ENCODE data around the gene TSEN54. TPM values are rescaled to one million over a fixed set of nuclear protein-coding genes. Genes with fewer than 3 reads are reported as not detected.

Gene TSEN54
- total and polyA plus RNA-seq, 2 donors from 2014 or later, result 25.8 to 33.8 TPM

DNA sequence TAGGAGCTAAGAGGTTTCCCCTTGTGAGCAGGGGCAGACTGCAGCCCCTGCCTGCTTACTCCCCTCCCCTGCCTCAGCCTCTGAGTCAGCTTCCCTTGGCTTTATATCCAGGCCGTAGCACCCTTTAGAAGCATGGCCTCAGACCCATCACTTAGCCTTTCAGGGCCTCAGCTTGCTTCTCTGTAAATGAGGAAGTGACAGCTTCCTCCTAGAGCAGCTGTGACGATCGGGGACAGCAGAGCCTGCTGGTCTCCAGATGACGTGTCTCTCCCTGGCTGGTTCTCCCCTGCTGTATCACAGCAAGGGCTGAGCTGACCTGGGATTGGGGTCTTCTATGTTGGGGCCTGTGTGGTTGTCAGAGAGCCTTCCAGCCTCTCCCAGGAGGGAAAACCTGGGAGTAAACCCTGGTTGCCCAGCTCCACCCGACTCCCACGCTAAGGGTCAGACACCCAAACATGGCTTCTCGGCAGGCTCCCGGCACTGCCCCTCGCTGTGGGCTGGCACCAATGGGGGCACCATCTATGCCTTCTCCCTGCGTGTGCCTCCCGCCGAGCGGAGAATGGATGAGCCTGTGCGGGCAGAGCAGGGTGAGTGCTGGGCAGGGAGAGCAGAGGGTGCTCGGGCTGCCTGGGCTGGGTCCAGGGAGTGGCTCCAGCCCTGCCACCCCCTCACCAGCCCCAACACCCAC lies 55.0 kb downstream of the TSEN54 start:
- TF ChIP-seq, protein P1, sequence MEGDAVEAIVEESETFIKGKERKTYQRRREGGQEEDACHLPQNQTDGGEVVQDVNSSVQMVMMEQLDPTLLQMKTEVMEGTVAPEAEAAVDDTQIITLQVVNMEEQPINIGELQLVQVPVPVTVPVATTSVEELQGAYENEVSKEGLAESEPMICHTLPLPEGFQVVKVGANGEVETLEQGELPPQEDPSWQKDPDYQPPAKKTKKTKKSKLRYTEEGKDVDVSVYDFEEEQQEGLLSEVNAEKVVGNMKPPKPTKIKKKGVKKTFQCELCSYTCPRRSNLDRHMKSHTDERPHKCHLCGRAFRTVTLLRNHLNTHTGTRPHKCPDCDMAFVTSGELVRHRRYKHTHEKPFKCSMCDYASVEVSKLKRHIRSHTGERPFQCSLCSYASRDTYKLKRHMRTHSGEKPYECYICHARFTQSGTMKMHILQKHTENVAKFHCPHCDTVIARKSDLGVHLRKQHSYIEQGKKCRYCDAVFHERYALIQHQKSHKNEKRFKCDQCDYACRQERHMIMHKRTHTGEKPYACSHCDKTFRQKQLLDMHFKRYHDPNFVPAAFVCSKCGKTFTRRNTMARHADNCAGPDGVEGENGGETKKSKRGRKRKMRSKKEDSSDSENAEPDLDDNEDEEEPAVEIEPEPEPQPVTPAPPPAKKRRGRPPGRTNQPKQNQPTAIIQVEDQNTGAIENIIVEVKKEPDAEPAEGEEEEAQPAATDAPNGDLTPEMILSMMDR (IDR thresholded peaks at IDR 0.05; ENCODE audit: borderline replicate concordance, extremely low read depth, insufficient read depth), result no peak
- H3K4me1 ChIP-seq (ENCODE audit: control insufficient read depth in 2 of 3, insufficient read depth in 2 of 3, low read depth in 1 of 3, low read length in 3 of 3), result peaks cover 0 to 2% (median 0%) of the 10 kb centered on the region in 3 donors
- no peaks in the 10 kb centered on the region for H3K9me3 ChIP-seq (ENCODE audit: control insufficient read depth in 2 of 3, insufficient read depth in 1 of 3, low read length in 3 of 3)
- H3K27ac ChIP-seq (ENCODE audit: low read depth in 2 of 2, low read length in 2 of 2), result no peak overlapping the region
- H3K27me3 ChIP-seq (ENCODE audit: control insufficient read depth, insufficient read depth, low read length), result no peaks in the 10 kb centered on the region
- no peak for FAIRE-seq
- DNase-seq, result peak in 2 of 5 donors; percentile 33 to 79
- intact Hi-C loops (cut with DNase I), result no loop called here
- no peak overlapping the region for H3K9ac ChIP-seq (ENCODE audit: low read length in 3 of 3)
- no peak overlapping the region for H3K4me3 ChIP-seq (ENCODE audit: low read length in 3 of 3)
- peaks cover 0 to 8% (median 6%) of the 10 kb centered on the region in 3 donors for H3K36me3 ChIP-seq (ENCODE audit: control insufficient read depth in 2 of 3, insufficient read depth in 3 of 3, low read length in 3 of 3)

DNA sequence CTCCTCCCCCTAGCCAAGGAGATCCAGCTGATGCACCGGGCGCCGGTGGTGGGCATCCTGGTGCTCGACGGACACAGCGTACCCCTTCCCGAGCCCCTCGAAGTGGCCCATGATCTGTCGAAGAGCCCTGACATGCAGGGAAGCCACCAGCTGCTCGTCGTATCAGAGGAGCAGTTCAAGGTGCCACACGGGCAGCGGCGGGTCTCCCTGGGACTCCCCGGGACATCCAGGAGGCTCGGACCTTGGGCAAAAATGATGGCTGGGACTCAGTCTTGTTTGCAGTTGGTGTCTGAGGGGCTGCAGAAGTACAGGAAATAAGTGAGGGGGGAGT lies 55.5 kb downstream of the TSEN54 start:
- H3K4me1 ChIP-seq (ENCODE audit: control insufficient read depth in 2 of 3, insufficient read depth in 2 of 3, low read depth in 1 of 3, low read length in 3 of 3), result no peaks in the 10 kb centered on the region
- no peak overlapping the region for H3K9ac ChIP-seq (ENCODE audit: low read length in 3 of 3)
- no peaks in the 10 kb centered on the region for H3K27me3 ChIP-seq (ENCODE audit: control insufficient read depth, insufficient read depth, low read length)
- H3K9me3 ChIP-seq (ENCODE audit: control insufficient read depth in 2 of 3, insufficient read depth in 1 of 3, low read length in 3 of 3), result no peaks in the 10 kb centered on the region
- DNase-seq (peak in 2 of 5 donors; percentile 23 to 75), FAIRE-seq (no peak)
- TF ChIP-seq, protein P1 (IDR thresholded peaks at IDR 0.05; ENCODE audit: borderline replicate concordance, extremely low read depth, insufficient read depth), result no peak
- H3K4me3 ChIP-seq (ENCODE audit: low read length in 3 of 3), result no peak overlapping the region
- peaks cover 0 to 8% (median 6%) of the 10 kb centered on the region in 3 donors for H3K36me3 ChIP-seq (ENCODE audit: control insufficient read depth in 2 of 3, insufficient read depth in 3 of 3, low read length in 3 of 3)
- H3K27ac ChIP-seq (ENCODE audit: low read depth in 2 of 2, low read length in 2 of 2), result no peak overlapping the region
- intact Hi-C loops (cut with DNase I), result no loop called here

DNA sequence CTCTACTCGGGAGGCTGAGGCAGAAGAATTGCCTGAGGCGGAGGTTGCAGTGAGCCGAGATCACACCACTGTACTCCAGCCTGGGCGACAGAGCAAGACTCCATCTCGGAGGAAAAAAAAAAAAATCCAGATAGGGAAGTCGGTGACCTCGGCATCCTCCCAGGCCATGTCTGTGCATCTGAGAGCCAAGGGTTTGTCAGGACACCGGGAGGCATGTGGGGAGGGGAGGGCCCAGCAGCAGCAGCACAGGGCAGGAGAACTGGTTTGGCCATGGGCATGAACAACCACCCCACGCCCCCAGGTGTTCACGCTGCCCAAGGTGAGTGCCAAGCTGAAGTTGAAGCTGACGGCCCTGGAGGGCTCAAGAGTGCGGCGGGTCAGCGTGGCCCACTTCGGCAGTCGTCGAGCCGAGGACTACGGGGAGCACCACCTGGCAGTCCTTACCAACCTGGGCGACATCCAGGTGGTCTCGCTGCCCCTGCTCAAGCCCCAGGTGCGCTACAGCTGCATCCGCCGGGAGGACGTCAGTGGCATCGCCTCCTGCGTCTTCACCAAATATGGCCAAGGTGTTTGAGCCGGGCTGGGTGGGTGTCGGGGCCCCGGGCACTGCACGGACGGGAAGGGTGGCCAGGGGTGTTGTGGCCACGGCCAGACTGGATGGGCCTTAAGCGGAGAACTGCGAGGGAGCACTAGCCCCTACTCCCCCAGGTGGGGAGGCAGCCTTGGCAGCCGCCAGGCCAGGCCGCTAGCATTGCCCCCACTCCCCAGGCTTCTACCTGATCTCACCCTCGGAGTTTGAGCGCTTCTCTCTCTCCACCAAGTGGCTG lies 56.6 kb downstream of the TSEN54 start:
- TF ChIP-seq, protein P1 (IDR thresholded peaks at IDR 0.05; ENCODE audit: borderline replicate concordance, extremely low read depth, insufficient read depth), result no peak
- no peak overlapping the region for H3K27ac ChIP-seq (ENCODE audit: low read depth in 2 of 2, low read length in 2 of 2)
- FAIRE-seq, result no peak
- H3K27me3 ChIP-seq (ENCODE audit: control insufficient read depth, insufficient read depth, low read length), result no peaks in the 10 kb centered on the region
- no peaks in the 10 kb centered on the region for H3K4me1 ChIP-seq (ENCODE audit: control insufficient read depth in 2 of 3, insufficient read depth in 2 of 3, low read depth in 1 of 3, low read length in 3 of 3)
- DNase-seq, result peak in 2 of 5 donors; percentile 28 to 71
- H3K9me3 ChIP-seq (ENCODE audit: control insufficient read depth in 2 of 3, insufficient read depth in 1 of 3, low read length in 3 of 3), result no peaks in the 10 kb centered on the region
- H3K4me3 ChIP-seq (ENCODE audit: low read length in 3 of 3), result no peak overlapping the region
- peaks cover 0 to 8% (median 6%) of the 10 kb centered on the region in 3 donors for H3K36me3 ChIP-seq (ENCODE audit: control insufficient read depth in 2 of 3, insufficient read depth in 3 of 3, low read length in 3 of 3)
- intact Hi-C loops (cut with DNase I), result no loop called here
- H3K9ac ChIP-seq (ENCODE audit: low read length in 3 of 3), result no peak overlapping the region
